Keratinocyte (primary cell): ENCODE results near the gene MEAF6. TPM values are rescaled to one million over a fixed set of nuclear protein-coding genes. Genes with fewer than 3 reads are reported as not detected.

ENCODE experiments used
- DNase-seq: peaks from one replicate; pipeline ENCODE4 v3.0.0-alpha.2; 2011; ENCODE audit warnings: low read depth, missing footprints, low spot score
- FAIRE-seq: peaks from 2 replicates; lab custom pipeline; 2011; peaks lifted over from hg19 to GRCh38; lab: Jason Lieb, UNC
- H2AFZ ChIP-seq: 2 replicates; pipeline ENCODE4 v1.6.0; 2012; ENCODE audit warnings: low read length, control low read depth, inconsistent platforms; ENCODE audit not compliant: control insufficient read depth
- H3K27ac ChIP-seq: 2 replicates; pipeline ENCODE4 v1.5.1; 2011; ENCODE audit warnings: low read length; ENCODE audit not compliant: control insufficient read depth, insufficient read depth
- H3K27me3 ChIP-seq: 3 replicates; pipeline ENCODE4 v1.6.0; 2011; ENCODE audit warnings: low read length; ENCODE audit not compliant: control insufficient read depth, insufficient read depth; ENCODE audit errors: extremely low read depth
- H3K36me3 ChIP-seq, 2 experiments: 2 replicates in 1 of 2; 3 replicates in 1 of 2; pipeline ENCODE4 v1.5.1; 2011; ENCODE audit warnings: low read length in 2 of 2, mild to moderate bottlenecking in 1 of 2; ENCODE audit not compliant: control insufficient read depth in 2 of 2, insufficient read depth in 2 of 2; ENCODE audit errors: extremely low read depth in 1 of 2
- H3K4me1 ChIP-seq: 3 replicates; pipeline ENCODE4 v1.5.1; 2011; ENCODE audit warnings: low read length; ENCODE audit not compliant: control insufficient read depth, insufficient read depth; ENCODE audit errors: extremely low read depth
- H3K4me2 ChIP-seq: 3 replicates; pipeline ENCODE4 v1.6.0; 2011; ENCODE audit warnings: low read depth, low read length; ENCODE audit not compliant: control insufficient read depth, insufficient read depth; ENCODE audit errors: extremely low read depth
- H3K4me3 ChIP-seq, 3 experiments: fragments of 200-600 bp in 1 of 3; sonication (generic) in 1 of 3; 2 replicates in 2 of 3; 3 replicates in 1 of 3; pipeline ENCODE4 v1.5.1; 2011 to 2016; ENCODE audit warnings: low read length in 3 of 3, mild to moderate bottlenecking in 3 of 3, control low read depth in 2 of 3, inconsistent platforms in 1 of 3, low read depth in 1 of 3, mixed read lengths in 1 of 3, mixed run types in 1 of 3, moderate library complexity in 1 of 3; ENCODE audit not compliant: control insufficient read depth in 2 of 3, insufficient read depth in 2 of 3; ENCODE audit errors: extremely low read depth in 1 of 3
- H3K79me2 ChIP-seq: 2 replicates; pipeline ENCODE4 v1.6.0; 2012; ENCODE audit warnings: low read length; ENCODE audit not compliant: control insufficient read depth, insufficient read depth
- H3K9ac ChIP-seq: 3 replicates; pipeline ENCODE4 v1.6.0; 2011; ENCODE audit warnings: low read length; ENCODE audit not compliant: control insufficient read depth, insufficient read depth; ENCODE audit errors: extremely low read depth
- H3K9me1 ChIP-seq: 3 replicates; pipeline ENCODE4 v1.6.0; 2011; ENCODE audit warnings: low read length; ENCODE audit not compliant: control insufficient read depth, insufficient read depth; ENCODE audit errors: extremely low read depth
- H3K9me3 ChIP-seq: 2 replicates; pipeline ENCODE4 v1.5.1; 2012; ENCODE audit warnings: low read depth, low read length; ENCODE audit not compliant: control insufficient read depth
- H4K20me1 ChIP-seq: 3 replicates; pipeline ENCODE4 v1.6.0; 2011; ENCODE audit warnings: low read length; ENCODE audit not compliant: control insufficient read depth, insufficient read depth; ENCODE audit errors: extremely low read depth
- CTCF ChIP-seq, 3 experiments: IDR thresholded peaks in 1 of 3; conservative IDR thresholded peaks in 1 of 3; optimal IDR thresholded peaks in 1 of 3; 2 replicates in 2 of 3; 3 replicates in 1 of 3; pipeline versions ENCODE3 to v1.5.1; 2011; ENCODE audit warnings: low read length in 3 of 3, mild to moderate bottlenecking in 3 of 3, moderate library complexity in 2 of 3, control low read depth in 1 of 3, inconsistent platforms in 1 of 3; ENCODE audit not compliant: insufficient read depth in 2 of 3; ENCODE audit errors: extremely low read depth in 1 of 3
- EZH2 ChIP-seq: IDR thresholded peaks from one replicate; pipeline ENCODE4 v1.6.1; 2012; ENCODE audit warnings: inconsistent platforms, mild to moderate bottlenecking, low read length, moderate library complexity
- dilution Hi-C: fragments of 300-500 bp; cut with MboI; formaldehyde crosslinking; loops from one replicate; pipeline ENCODE4 v1.7.0; 2020; ENCODE audit warnings: low sequenced_read_pairs; ENCODE audit not compliant: extremely low pct_ligation_motif_present
- polyA plus RNA-seq, 5 experiments: library from polyadenylated mRNA; depleted of rRNA in 3 of 5; stranded (reverse) in 3 of 5; stranded (forward) in 1 of 5; unstranded in 1 of 5; fragments of >200 nt; gene quantifications; 1 replicate in 1 of 5; 2 replicates in 3 of 5; 3 replicates in 1 of 5; pipeline versions ENCODE4 v1.2.1 to v1.2.3, GENCODE V29; 2011 to 2012; ENCODE audit warnings: missing spikeins in 2 of 5, low read depth in 1 of 5, low replicate concordance in 1 of 5

Gene MEAF6
- polyA plus RNA-seq, 1 donor (not counting 4 experiments of a cell fraction or from before 2014, with no cell fraction given): 51.9 TPM

- no peak overlapping the region for H3K9ac ChIP-seq
- DNase-seq (no peak), FAIRE-seq (no peak)
- TF ChIP-seq CTCF (optimal IDR thresholded peaks at IDR 0.05 in 1 of 3, IDR thresholded peaks at IDR 0.05 in 1 of 3, conservative IDR thresholded peaks at IDR 0.05 in 1 of 3; ENCODE audit: extremely low read depth in 1 of 3, insufficient read depth in 2 of 3, low read length in 3 of 3): no peak
- no peak for TF ChIP-seq EZH2
- dilution Hi-C loops: no loop called here
- peak overlapping the region; percentile 75 for H3K27ac ChIP-seq
- H3K36me3 ChIP-seq: no peaks in the 10 kb centered on the region
- no peaks in the 10 kb centered on the region for H3K9me1 ChIP-seq
- H3K9me3 ChIP-seq: no peaks in the 10 kb centered on the region
- H3K4me1 ChIP-seq: peaks cover 48% of the 10 kb centered on the region
- H2AFZ ChIP-seq: no peak overlapping the region
- no peaks in the 10 kb centered on the region for H3K27me3 ChIP-seq
- no peaks in the 10 kb centered on the region for H4K20me1 ChIP-seq
- H3K4me2 ChIP-seq: no peak overlapping the region
- no peak overlapping the region for H3K4me3 ChIP-seq
- no peaks in the 10 kb centered on the region for H3K79me2 ChIP-seq
Measured at GRCh38 chr1:37452416-37452815, 62.1 kb downstream of the MEAF6 start.

GRCh38 chr1:37449936-37450335 lies 64.6 kb downstream of the MEAF6 start:
- TF ChIP-seq EZH2 (no peak), CTCF (optimal IDR thresholded peaks at IDR 0.05 in 1 of 3, IDR thresholded peaks at IDR 0.05 in 1 of 3, conservative IDR thresholded peaks at IDR 0.05 in 1 of 3; ENCODE audit: extremely low read depth in 1 of 3, insufficient read depth in 2 of 3, low read length in 3 of 3) (no peak)
- H3K9me1 ChIP-seq: no peaks in the 10 kb centered on the region
- no peak overlapping the region for H3K4me2 ChIP-seq
- H3K4me3 ChIP-seq: no peak overlapping the region
- no peaks in the 10 kb centered on the region for H3K36me3 ChIP-seq
- FAIRE-seq (no peak), DNase-seq (no peak)
- H3K4me1 ChIP-seq: peaks cover 41% of the 10 kb centered on the region
- H3K9ac ChIP-seq: no peak overlapping the region
- no peaks in the 10 kb centered on the region for H4K20me1 ChIP-seq
- H3K27me3 ChIP-seq: no peaks in the 10 kb centered on the region
- H3K79me2 ChIP-seq: no peaks in the 10 kb centered on the region
- no peaks in the 10 kb centered on the region for H3K9me3 ChIP-seq
- no peak overlapping the region for H2AFZ ChIP-seq
- dilution Hi-C loops: no loop called here
- H3K27ac ChIP-seq: no peak overlapping the region
